Neural progenitor cell (in vitro differentiated cells): Measurements from ENCODE around the gene SLC7A6. TPM values are rescaled to one million over a fixed set of nuclear protein-coding genes. Genes with fewer than 3 reads are reported as not detected.

Source experiments
- DNase-seq: peaks from one replicate; pipeline ENCODE4 v3.0.0-alpha.2; 2016; ENCODE audit warnings: low spot score
- H2AFZ ChIP-seq: fragments of 200-600 bp; sonication (generic); replicated peaks from 2 replicates; pipeline ENCODE4 v1.6.1; 2016; ENCODE audit warnings: antibody characterized with exemption
- H3F3A ChIP-seq: fragments of 200-600 bp; sonication (generic); 2 replicates; pipeline ENCODE4 v1.6.1; 2016; ENCODE audit warnings: antibody characterized with exemption, low read depth
- H3K27ac ChIP-seq: fragments of 200-600 bp; sonication (generic); 2 replicates; pipeline ENCODE4 v1.5.1; 2016; ENCODE audit warnings: mild to moderate bottlenecking
- H3K27me3 ChIP-seq: fragments of 200-600 bp; sonication (generic); 2 replicates; pipeline ENCODE4 v1.6.1; 2016; ENCODE audit warnings: mild to moderate bottlenecking, moderate library complexity
- H3K36me3 ChIP-seq: fragments of 200-600 bp; sonication (generic); 2 replicates; pipeline ENCODE4 v1.5.1; 2016
- H3K4me1 ChIP-seq: fragments of 200-600 bp; sonication (generic); 2 replicates; pipeline ENCODE4 v1.6.1; 2016; ENCODE audit warnings: mixed run types
- H3K4me2 ChIP-seq: fragments of 200-600 bp; sonication (generic); 2 replicates; pipeline ENCODE4 v1.6.1; 2016
- H3K4me3 ChIP-seq: fragments of 200-600 bp; sonication (generic); 2 replicates; pipeline ENCODE4 v1.5.1; 2016
- H3K79me2 ChIP-seq: fragments of 200-600 bp; sonication (generic); 2 replicates; pipeline ENCODE4 v1.6.1; 2016; ENCODE audit warnings: low read depth
- H3K9ac ChIP-seq: fragments of 200-600 bp; sonication (generic); 2 replicates; pipeline ENCODE4 v1.6.1; 2016
- H3K9me3 ChIP-seq: fragments of 200-600 bp; sonication (generic); 2 replicates; pipeline ENCODE4 v1.5.1; 2016; ENCODE audit warnings: low read depth
- H4K20me1 ChIP-seq: fragments of 200-600 bp; sonication (generic); 2 replicates; pipeline ENCODE4 v1.6.1; 2016; ENCODE audit warnings: low read depth
- H3K27ac Mint-ChIP-seq: 3 replicates; pipeline ENCODE4 v1.8.0; 2021; ENCODE audit warnings: mixed read lengths
- H3K27me3 Mint-ChIP-seq: 2 replicates; pipeline ENCODE4 v1.8.0; 2022; ENCODE audit warnings: low read depth, mild to moderate bottlenecking, inconsistent platforms, moderate library complexity, mixed read lengths; ENCODE audit not compliant: insufficient read depth
- H3K36me3 Mint-ChIP-seq: 3 replicates; pipeline ENCODE4 v1.8.0; 2021; ENCODE audit warnings: mixed read lengths
- H3K4me1 Mint-ChIP-seq: 3 replicates; pipeline ENCODE4 v1.8.0; 2021; ENCODE audit warnings: mixed read lengths
- H3K4me3 Mint-ChIP-seq: 3 replicates; pipeline ENCODE4 v1.8.0; 2021; ENCODE audit warnings: mild to moderate bottlenecking, moderate library complexity, mixed read lengths
- H3K9me3 Mint-ChIP-seq: 3 replicates; pipeline ENCODE4 v1.8.0; 2020; ENCODE audit warnings: mixed read lengths
- EZH2 ChIP-seq: fragments of 200-600 bp; sonication (generic); IDR thresholded peaks from 2 replicates; pipeline ENCODE4 v1.6.1; 2017; ENCODE audit warnings: antibody characterized with exemption, mild to moderate bottlenecking, moderate library complexity
- EZH2phosphoT487 ChIP-seq: fragments of 200-600 bp; sonication (generic); IDR thresholded peaks from 2 replicates; pipeline ENCODE4 v1.6.1; 2017; ENCODE audit warnings: antibody characterized with exemption
- total RNA-seq: library from RNA; depleted of rRNA; stranded (reverse); fragments of >200 nt; gene quantifications from 2 replicates; pipeline ENCODE4 v1.2.3, GENCODE V29; 2015; ENCODE audit warnings: low replicate concordance
- TF ChIP-seq, protein P1 (sequence below): fragments of 200-600 bp; sonication (generic); IDR thresholded peaks from 2 replicates; pipeline ENCODE4 v1.5.1; 2017; ENCODE audit warnings: antibody characterized with exemption, mild to moderate bottlenecking

SLC7A6 gene
- total RNA-seq, 1 donor from 2014 or later: 5.6 TPM

DNA sequence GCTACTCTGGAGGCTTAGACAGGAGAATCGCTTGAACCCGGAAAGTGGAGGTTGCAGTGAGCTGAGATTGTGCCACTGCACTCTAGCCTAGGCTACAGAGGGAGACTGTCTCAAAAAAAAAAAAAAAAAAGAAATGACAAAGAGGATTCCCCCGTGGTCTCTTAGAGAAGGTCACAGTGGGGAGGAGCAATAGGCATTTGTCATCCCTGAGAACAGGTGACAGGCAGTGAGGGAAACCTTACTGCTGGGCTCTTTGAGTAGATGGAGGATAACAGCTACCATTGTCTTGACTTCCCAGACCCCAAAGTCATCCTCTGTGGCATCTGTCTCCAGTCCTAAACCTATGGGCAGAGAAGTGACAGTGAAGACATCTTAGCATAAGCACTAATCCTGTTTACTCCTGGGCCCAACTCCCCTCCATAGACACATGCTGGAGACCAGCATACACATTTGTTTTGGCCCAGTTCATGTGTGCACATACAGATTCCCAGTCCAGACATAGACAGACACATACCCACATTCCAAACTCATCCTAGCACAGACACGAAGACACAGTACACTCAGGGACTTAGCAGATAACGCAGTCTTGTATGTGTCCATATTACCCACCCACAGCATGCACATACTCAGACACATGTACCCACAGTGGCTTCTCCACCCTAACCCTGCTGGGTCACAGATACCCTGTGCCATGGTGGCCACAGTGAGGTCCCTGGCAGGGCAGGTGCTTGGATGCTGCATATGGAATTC lies 31.1 kb upstream of the SLC7A6 start:
- Histone ChIP-seq H4K20me1 (peaks cover 22% of the 10 kb centered on the region), H3K27ac (no peak overlapping the region), H3K4me1 (peaks cover 19% of the 10 kb centered on the region), H3K4me2 (no peak overlapping the region), H3F3A (peaks cover 40% of the 10 kb centered on the region), H3K4me3 (no peak overlapping the region), H3K27me3 (peaks cover 33% of the 10 kb centered on the region), H3K9me3 (no peaks in the 10 kb centered on the region), H3K9ac (no peak overlapping the region), H3K79me2 (no peaks in the 10 kb centered on the region), H3K36me3 (no peaks in the 10 kb centered on the region), H2AFZ (no peak overlapping the region)
- Mint-ChIP-seq H3K36me3 (peaks cover 4% of the 10 kb centered on the region), H3K27ac (no peak overlapping the region), H3K4me3 (no peak overlapping the region), H3K9me3 (no peaks in the 10 kb centered on the region), H3K4me1 (peaks cover 14% of the 10 kb centered on the region), H3K27me3 (peaks cover 31% of the 10 kb centered on the region)
- TF ChIP-seq EZH2phosphoT487: no peak
- no peak for DNase-seq

DNA sequence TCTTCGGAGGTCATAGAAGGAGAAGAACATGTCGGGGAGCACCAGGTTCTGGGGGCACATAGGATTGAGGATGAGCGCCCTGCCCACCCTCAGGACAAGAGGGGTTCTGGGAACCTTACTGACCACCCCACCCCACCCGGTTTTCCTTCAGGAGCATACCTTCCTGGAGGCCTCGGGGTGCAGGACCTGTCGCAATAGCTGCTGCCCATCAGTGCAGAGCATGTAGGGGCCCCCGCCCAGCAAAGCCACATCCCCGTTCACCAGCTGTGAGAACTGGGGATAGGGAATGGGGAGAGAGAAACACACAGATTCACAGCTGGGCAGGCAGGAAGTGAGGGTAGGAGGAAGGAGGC lies 30.5 kb upstream of the SLC7A6 start:
- H3K27ac Mint-ChIP-seq: no peak overlapping the region
- no peak overlapping the region for H3K4me2 ChIP-seq

DNA sequence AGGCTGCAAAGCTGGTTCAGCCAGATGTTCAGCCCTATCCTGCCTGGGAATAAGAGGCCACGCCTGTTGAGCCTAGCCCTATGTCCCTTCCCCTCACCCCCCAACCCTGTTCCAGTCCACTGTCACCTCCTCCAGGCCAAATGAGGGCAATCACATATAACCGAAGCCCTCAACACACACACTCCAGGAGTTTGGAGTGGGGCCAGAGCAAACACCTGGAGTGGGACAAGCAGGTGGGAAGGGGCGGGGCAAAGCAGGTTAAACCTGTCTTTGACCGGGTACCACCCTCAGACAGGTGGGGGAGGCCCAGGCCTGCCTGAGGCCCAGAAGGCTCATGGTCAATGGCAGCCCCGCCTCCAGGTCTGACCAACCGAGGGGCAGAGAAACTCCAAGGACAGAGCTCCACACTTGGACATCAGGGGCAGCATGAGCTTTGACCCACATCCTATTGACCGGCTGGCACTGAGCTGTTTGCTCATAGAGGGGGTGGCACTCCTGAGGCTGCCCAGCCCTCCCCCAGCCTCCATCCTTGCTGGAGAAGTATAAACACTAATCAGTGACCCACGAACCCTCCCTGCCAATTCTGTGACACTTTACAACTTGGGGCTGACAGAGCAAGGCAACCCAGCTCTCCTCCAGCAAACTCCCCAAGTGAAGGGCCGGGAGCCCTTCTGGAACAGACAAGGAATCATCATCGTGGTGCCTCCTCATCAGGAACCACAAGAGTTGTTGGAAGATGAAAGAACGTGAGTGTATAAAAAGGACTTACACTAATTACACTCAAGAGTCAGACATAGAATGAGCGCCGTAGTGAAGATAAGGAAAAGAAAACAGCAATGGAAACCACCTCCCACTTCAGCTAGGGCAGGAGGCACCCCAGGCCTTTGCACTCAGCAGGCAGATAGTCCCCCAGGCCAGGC lies 29.9 kb upstream of the SLC7A6 start:
- Histone ChIP-seq H3K9me3 (no peaks in the 10 kb centered on the region), H3K4me2 (peak overlapping the region; percentile 81), H3F3A (peaks cover 41% of the 10 kb centered on the region), H3K27ac (no peak overlapping the region), H3K36me3 (no peaks in the 10 kb centered on the region), H3K79me2 (no peaks in the 10 kb centered on the region), H3K9ac (no peak overlapping the region), H3K27me3 (peaks cover 41% of the 10 kb centered on the region), H4K20me1 (peaks cover 21% of the 10 kb centered on the region), H3K4me3 (peak overlapping the region; percentile 47), H2AFZ (no peak overlapping the region), H3K4me1 (peaks cover 19% of the 10 kb centered on the region)
- Mint-ChIP-seq H3K36me3 (peaks cover 4% of the 10 kb centered on the region), H3K27ac (no peak overlapping the region), H3K4me1 (peaks cover 14% of the 10 kb centered on the region), H3K4me3 (peak overlapping the region; percentile 44), H3K27me3 (peaks cover 32% of the 10 kb centered on the region), H3K9me3 (peaks cover 3% of the 10 kb centered on the region)
- TF ChIP-seq, protein P1, sequence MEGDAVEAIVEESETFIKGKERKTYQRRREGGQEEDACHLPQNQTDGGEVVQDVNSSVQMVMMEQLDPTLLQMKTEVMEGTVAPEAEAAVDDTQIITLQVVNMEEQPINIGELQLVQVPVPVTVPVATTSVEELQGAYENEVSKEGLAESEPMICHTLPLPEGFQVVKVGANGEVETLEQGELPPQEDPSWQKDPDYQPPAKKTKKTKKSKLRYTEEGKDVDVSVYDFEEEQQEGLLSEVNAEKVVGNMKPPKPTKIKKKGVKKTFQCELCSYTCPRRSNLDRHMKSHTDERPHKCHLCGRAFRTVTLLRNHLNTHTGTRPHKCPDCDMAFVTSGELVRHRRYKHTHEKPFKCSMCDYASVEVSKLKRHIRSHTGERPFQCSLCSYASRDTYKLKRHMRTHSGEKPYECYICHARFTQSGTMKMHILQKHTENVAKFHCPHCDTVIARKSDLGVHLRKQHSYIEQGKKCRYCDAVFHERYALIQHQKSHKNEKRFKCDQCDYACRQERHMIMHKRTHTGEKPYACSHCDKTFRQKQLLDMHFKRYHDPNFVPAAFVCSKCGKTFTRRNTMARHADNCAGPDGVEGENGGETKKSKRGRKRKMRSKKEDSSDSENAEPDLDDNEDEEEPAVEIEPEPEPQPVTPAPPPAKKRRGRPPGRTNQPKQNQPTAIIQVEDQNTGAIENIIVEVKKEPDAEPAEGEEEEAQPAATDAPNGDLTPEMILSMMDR: no peak
- TF ChIP-seq EZH2phosphoT487: no peak
- no peak for TF ChIP-seq EZH2
- no peak for DNase-seq

More for the DNA sequence above, 30.5 kb upstream of the SLC7A6 start:
- no peaks in the 10 kb centered on the region for H3K9me3 ChIP-seq
- H3K36me3 Mint-ChIP-seq: peaks cover 4% of the 10 kb centered on the region
- no peak overlapping the region for H3K4me3 ChIP-seq
- no peak overlapping the region for H3K9ac ChIP-seq
- TF ChIP-seq, protein P1: no peak
- no peak for TF ChIP-seq EZH2phosphoT487
- TF ChIP-seq EZH2: no peak
- no peaks in the 10 kb centered on the region for H3K36me3 ChIP-seq
- peaks cover 14% of the 10 kb centered on the region for H3K4me1 Mint-ChIP-seq
- no peak overlapping the region for H3K4me3 Mint-ChIP-seq
- H4K20me1 ChIP-seq: peaks cover 22% of the 10 kb centered on the region
- H3K79me2 ChIP-seq: no peaks in the 10 kb centered on the region
- peaks cover 41% of the 10 kb centered on the region for H3F3A ChIP-seq
- H3K27ac ChIP-seq: no peak overlapping the region
- H3K27me3 Mint-ChIP-seq: peaks cover 31% of the 10 kb centered on the region
- H2AFZ ChIP-seq: no peak overlapping the region
- peaks cover 35% of the 10 kb centered on the region for H3K27me3 ChIP-seq
- H3K9me3 Mint-ChIP-seq: peaks cover 2% of the 10 kb centered on the region
- H3K4me1 ChIP-seq: peaks cover 19% of the 10 kb centered on the region
- DNase-seq: no peak
